ENCODE results near the gene GLB1L3. TPM values are rescaled to one million over a fixed set of nuclear protein-coding genes. Genes with fewer than 3 reads are reported as not detected.

The GLB1L3 gene
- total and polyA plus RNA-seq, 2 of the 4 experiments (the other 2 are of a cell fraction): not detected

- Histone ChIP-seq H3K18ac (ENCODE audit: low read depth, low read length) (no peak overlapping the region), H3K4me1 (ENCODE audit: control insufficient read depth, insufficient read depth, low read length) (no peaks in the 10 kb centered on the region), H3K27ac (ENCODE audit: insufficient read depth, low read length) (no peak overlapping the region), H4K5ac (ENCODE audit: low read depth, low read length) (no peak overlapping the region), H3K4ac (ENCODE audit: low read depth, low read length) (no peak overlapping the region), H3K9me1 (ENCODE audit: insufficient read depth, low read length) (no peaks in the 10 kb centered on the region), H3K27me3 (ENCODE audit: control insufficient read depth, insufficient read depth, low read length) (no peaks in the 10 kb centered on the region), H2BK15ac (ENCODE audit: low read depth, low read length) (no peak overlapping the region), H3K4me3 (ENCODE audit: insufficient read depth, low read depth, low read length) (no peak overlapping the region), H4K20me1 (ENCODE audit: insufficient read depth, low read length) (no peaks in the 10 kb centered on the region; the same call in 1 of the 2 replicates), H2AK9ac (replicated peaks; ENCODE audit: low read depth, low read length, poor library complexity) (no peak overlapping the region), H2BK5ac (ENCODE audit: low read depth, low read length, poor library complexity, severe bottlenecking) (no peak overlapping the region), H3K36me3 (ENCODE audit: control insufficient read depth, insufficient read depth, low read length) (no peaks in the 10 kb centered on the region), H3K9me3 (ENCODE audit: control insufficient read depth, insufficient read depth, low read length) (peaks cover 22% of the 10 kb centered on the region), H2BK120ac (ENCODE audit: low read depth, low read length) (no peak overlapping the region), H2BK20ac (ENCODE audit: low read depth, low read length) (no peak overlapping the region), H3K4me2 (ENCODE audit: low read depth, low read length) (no peak overlapping the region), H4K91ac (ENCODE audit: insufficient read depth, low read depth, low read length) (no peak overlapping the region), H2AK5ac (ENCODE audit: low read depth, low read length) (no peak overlapping the region), H3K14ac (replicated peaks; ENCODE audit: low read depth, low read length) (no peak overlapping the region), H3K23ac (ENCODE audit: low read depth, low read length) (no peak overlapping the region), H3K9ac (ENCODE audit: low read depth, low read length) (no peak overlapping the region), H4K8ac (ENCODE audit: low read depth in 2 of 2, low read length in 2 of 2) (no peak overlapping the region), H3K79me1 (ENCODE audit: low read depth in 1 of 2, low read length in 2 of 2) (no peaks in the 10 kb centered on the region), H3K56ac (ENCODE audit: extremely low read depth, insufficient read depth, low read length) (no peak overlapping the region), H2AFZ (replicated peaks; ENCODE audit: low read length, poor library complexity) (no peak overlapping the region)
- ATAC-seq (ENCODE audit: low read depth) (no peak), DNase-seq (no peak)
- no peak for TF ChIP-seq MXI1 (IDR thresholded peaks at IDR 0.05; ENCODE audit: borderline replicate concordance, low read depth, low read length)
- no peak for TF ChIP-seq FOS (IDR thresholded peaks at IDR 0.05; ENCODE audit: low read depth, low read length)
- no peak for TF ChIP-seq USF2 (IDR thresholded peaks at IDR 0.05; ENCODE audit: low read depth, low read length)
- no peak for TF ChIP-seq RAD21 (IDR thresholded peaks at IDR 0.05; ENCODE audit: low read length)
- TF ChIP-seq MAZ (IDR thresholded peaks at IDR 0.05; ENCODE audit: borderline replicate concordance, low read depth, low read length): no peak
- TF ChIP-seq BHLHE40 (IDR thresholded peaks at IDR 0.05; ENCODE audit: low read depth, low read length): no peak
- TF ChIP-seq MAFK (IDR thresholded peaks at IDR 0.05; ENCODE audit: low read depth, low read length): no peak
- ChIA-PET POLR2A (ENCODE audit: unreplicated experiment) (no interaction called here), CTCF (interaction anchor here (0.7 kb wide), 1 partner anchor 100 kb away, joined by 5 read pairs; no protein-coding TSS in a partner anchor)
- dilution Hi-C loops (cut with HindIII; ENCODE audit: low sequenced_read_pairs, unreplicated experiment): no loop called here
- intact Hi-C loops (cut with micrococcal nuclease): no loop called here
- in situ Hi-C loops (cut with MboI; ENCODE audit: low sequenced_read_pairs): no loop called here
- WGBS, 2 experiments (ENCODE audit: extremely low coverage in 2 of 2, insufficient read length in 1 of 2): 80% methylated on average over 4 of the region's 26 CpGs; no CpG with 5 or more reads in 1 of the 2 experiments
- no TSS peak for BruUV-seq (replicated peaks)
Measured at GRCh38 chr11:134361661-134362060, 85.5 kb downstream of the GLB1L3 start.

Measured in IMR-90 (cell line).